Loucy (cell line): ENCODE results near the gene POLA1.

Source experiments
- EZH2phosphoT487 ChIP-seq: fragments of 200-600 bp; IDR thresholded peaks from 2 replicates; pipeline ENCODE4 v1.6.1; 2018; ENCODE audit warnings: antibody characterized with exemption, mild to moderate bottlenecking, moderate library complexity, borderline replicate concordance
- TF ChIP-seq, protein P1 (sequence below): fragments of 200-600 bp; sonication (generic); conservative IDR thresholded peaks from 2 replicates; pipeline ENCODE4 v1.5.1; 2014; ENCODE audit warnings: mild to moderate bottlenecking, antibody characterized with exemption, low read length

DNA sequence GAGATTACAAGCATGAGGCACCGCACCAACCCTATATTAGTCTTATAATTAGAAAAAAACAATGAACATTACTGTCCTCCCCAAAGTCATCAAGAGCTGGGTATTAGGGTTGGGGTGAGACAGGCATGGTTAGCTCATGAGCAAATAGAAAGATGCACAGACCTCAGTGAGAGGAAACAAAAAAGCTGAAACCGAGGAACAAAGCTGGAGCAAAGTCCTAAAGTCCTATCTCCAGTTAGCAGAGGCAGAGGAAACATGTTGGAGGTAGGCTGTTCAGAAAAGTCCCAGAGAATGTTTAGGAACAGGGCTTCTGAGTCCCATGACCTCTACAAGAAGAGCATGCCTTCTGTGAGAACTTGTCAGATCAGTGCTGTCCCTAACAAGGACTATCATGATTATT lies 41.9 kb upstream of the POLA1 start:
- TF ChIP-seq, protein P1, sequence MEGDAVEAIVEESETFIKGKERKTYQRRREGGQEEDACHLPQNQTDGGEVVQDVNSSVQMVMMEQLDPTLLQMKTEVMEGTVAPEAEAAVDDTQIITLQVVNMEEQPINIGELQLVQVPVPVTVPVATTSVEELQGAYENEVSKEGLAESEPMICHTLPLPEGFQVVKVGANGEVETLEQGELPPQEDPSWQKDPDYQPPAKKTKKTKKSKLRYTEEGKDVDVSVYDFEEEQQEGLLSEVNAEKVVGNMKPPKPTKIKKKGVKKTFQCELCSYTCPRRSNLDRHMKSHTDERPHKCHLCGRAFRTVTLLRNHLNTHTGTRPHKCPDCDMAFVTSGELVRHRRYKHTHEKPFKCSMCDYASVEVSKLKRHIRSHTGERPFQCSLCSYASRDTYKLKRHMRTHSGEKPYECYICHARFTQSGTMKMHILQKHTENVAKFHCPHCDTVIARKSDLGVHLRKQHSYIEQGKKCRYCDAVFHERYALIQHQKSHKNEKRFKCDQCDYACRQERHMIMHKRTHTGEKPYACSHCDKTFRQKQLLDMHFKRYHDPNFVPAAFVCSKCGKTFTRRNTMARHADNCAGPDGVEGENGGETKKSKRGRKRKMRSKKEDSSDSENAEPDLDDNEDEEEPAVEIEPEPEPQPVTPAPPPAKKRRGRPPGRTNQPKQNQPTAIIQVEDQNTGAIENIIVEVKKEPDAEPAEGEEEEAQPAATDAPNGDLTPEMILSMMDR: no peak
- TF ChIP-seq EZH2phosphoT487: no peak
